GM18858 (cell line): ENCODE measurements around the gene NT5E.
"Not testable (repeated sequence)": the region's sequence is repeated elsewhere in the genome, so short reads cannot be mapped to it uniquely, and the experiment has no call there.

Source experiments
- ATAC-seq: cut with Tn5 transposase; IDR thresholded peaks from one replicate; pipeline ENCODE4 v1.9.1; 2021; ENCODE audit not compliant: unreplicated experiment

The NT5E gene

DNA sequence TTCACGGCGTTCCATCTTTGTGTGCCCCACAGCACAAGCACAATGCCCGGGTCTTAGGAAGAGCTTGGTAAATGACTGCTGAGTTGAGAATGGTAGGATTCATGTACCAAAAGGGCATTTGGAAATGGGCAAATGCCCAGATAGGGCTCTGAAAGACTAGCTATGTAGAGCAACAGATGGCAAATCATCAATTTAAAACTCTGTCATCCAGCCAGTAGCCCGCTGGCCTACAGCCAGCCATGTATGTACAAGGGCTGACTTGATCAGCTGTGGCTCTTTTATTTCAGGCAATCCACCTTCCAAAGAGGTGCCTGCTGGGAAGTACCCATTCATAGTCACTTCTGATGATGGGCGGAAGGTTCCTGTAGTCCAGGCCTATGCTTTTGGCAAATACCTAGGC is 35.1 kb downstream of the NT5E start:
- no peak for ATAC-seq

DNA sequence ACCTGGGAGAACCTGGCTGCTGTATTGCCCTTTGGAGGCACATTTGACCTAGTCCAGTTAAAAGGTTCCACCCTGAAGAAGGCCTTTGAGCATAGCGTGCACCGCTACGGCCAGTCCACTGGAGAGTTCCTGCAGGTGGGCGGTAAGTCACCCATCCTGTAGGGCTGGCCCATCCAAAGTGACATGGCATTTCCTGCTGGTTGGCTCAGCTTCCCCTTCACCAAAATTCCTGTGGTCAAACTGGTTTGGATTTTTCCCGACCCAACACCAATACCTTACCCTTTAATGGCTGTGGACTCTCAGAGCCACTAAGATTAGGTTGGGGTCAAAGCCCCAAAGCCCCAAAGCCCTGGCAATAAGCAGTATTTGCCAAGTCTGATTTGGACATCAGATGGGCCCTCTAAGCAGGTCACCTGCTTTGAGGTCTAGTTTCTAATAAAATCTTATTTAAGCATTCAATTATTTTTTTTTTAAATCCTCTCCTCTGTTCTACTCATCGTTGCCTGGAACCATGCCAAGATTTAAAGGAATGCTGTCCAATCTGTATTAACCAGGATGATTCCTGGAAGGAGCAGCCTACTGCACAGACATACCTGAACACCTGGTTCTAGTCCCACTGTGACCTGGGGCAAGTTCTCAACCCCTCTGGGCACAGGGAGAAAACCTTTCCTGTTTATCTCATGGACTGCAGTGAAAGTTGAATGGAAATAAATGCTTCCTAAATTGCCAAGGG is 40.8 kb downstream of the NT5E start:
- no peak for ATAC-seq

DNA sequence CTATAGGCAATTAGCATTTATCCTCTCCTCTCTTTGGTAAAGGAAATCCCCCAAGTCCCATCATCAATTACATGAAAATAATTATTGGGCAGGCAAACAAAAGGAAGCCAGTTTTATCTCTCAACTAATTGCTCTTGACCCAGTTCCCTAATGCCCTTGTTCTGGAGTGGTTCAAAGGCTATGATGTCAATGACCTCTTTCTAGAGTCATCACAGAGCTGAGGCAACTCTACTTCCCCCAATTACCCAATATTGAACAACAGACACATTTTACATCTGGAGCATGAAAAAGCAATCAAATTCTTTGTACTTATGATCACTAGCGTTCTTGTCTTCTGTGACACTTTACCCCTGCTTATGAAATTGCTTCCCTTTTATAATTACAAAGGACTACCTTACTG is 43.5 kb downstream of the NT5E start:
- no peak for ATAC-seq

DNA sequence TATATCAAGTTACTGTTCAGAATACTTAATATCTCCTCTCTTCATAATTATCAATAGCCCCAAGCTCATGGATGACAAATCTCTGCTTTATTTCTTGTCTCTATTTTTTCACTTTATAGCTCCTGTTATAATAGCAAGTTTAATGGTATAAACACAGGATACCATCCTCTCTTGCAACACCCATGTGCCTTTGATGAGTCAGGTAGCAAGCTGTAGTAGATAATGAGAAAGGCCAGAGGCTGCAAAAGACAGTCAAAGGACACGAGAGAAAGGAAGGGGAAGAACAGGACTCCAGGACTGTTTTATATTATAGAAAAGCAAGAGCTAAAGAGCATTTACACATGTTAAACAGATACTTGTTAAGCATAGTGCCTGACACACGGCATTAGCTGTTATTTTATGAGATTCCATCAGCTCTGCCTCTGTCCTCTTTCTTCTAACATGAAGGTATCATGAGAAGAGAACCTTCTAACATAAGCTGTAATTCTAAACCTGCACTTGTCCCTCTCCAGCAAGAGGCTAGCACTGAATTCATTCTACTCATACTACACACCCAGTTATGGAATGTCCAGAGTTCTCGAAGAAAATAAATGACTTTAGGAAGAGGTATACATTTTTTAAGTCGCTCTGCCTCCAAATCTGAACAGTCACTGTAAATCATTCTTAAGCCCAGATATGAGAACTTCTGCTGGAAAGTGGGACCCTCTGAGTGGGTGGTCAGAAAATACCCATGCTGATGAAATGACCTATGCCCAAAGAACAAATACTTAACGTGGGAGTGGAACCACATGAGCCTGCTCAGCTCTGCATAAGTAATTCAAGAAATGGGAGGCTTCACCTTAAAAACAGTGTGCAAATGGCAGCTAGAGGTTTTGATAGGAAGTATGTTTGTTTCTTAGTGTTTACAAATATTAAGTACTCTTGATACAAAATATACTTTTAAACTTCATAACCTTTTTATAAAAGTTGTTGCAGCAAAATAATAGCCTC is 45.0 kb downstream of the NT5E start:
- no peak for ATAC-seq

DNA sequence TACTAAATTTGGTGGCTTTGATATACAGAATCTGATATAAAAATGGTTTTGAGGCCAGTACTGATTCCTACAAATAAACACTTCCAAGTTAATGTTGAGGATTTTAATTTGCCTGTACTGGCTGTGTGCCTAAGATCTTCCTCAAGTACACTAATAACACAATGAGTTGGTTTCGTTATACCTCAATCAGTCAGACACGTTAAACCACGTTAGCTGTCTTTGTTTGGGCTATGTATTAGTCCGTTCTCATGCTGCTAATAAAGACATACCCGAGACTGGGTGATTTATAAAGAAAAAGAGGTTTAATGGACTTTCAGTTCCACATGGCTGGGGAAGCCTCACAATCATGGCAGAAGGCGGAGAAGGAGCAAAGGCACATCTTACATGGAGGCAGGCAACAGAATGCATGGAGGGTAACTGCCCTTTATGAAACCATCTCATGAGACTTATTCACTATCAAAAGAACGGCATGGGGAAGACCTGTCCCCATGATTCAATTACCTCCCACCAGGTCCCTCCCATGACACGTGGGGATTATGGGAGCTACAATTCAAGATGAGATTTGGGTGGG is 46.2 kb downstream of the NT5E start:
- no peak for ATAC-seq

DNA sequence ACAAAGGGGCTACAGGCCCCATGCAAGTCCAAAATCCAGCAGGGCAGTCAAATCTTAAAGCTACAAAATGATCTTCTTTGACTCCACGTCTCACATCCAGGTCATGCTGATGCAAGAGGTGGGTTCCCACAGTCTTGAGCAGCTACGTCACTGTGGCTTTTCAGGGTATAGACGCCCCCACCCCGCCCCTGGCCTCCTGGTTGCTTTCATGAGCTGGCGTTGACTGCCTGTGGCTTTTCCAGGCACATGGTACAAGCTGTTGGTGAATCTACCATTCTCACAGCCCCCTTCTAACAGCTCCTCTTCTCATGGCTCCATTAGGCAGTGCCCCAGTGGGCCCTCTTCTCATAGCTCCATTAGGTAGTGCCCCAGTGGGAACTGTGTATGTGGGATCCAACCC is 47.0 kb downstream of the NT5E start:
- no peak for ATAC-seq

DNA sequence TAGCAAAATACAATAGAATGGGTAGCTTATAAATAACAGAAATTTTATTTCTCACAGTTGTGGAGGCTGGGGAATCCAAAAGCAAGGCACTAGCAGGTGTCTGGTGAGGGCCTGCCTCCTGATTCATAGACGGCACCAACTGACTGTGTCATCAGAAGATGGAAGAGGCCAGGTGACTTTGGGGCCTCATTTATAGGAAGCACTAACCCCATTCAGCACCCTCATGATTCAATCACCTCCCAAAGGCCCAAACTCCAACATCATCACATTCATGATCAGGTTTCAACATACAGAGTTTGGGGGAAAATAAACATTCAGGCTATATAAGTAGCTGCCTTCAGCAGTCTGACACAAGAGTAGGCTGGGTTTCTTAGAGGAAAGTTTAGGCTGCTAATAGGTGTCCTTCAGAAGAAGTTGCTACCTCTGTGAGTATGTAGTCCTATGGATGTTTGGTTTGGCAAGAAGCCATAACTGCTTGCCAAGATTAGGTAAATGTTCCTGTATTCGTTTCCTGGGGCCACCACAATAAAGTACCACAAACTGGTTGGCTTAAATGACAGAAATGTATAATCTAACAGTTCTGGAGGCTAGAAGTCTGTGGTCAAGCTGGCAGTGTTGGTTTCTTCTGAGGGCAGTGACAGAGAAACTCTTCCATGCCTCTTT is 48.8 kb downstream of the NT5E start:
- no peak for ATAC-seq

DNA sequence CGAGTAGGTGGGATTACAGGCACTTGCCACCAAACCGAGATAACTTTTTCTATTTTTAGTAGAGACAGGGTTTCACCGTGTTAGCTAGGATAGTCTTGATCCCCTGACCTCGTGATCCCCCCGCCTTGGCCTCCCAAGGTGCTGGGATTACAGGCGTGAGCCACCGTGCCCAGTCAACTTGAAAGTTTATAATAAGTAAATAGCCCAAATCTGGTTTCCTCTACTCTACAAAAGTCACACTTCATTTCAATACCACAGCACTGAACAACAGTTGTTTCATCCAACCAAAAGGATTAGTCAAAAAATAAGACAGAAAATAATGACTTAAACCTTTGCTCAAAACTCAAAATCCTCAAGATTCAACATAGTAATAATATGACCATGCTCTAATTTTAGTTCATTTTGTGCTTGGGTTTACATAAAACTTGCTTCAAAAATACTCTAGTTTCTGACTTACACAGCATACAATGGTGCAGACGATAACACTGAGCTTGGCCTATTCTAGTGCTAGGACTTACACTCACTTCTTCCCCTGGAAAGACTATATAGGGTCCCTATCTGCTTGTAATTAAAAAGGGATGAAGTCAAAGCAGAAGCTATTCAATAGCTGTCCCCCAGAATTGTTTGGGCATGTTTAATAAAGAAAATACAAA is 56.7 kb downstream of the NT5E start:
- no peak for ATAC-seq

DNA sequence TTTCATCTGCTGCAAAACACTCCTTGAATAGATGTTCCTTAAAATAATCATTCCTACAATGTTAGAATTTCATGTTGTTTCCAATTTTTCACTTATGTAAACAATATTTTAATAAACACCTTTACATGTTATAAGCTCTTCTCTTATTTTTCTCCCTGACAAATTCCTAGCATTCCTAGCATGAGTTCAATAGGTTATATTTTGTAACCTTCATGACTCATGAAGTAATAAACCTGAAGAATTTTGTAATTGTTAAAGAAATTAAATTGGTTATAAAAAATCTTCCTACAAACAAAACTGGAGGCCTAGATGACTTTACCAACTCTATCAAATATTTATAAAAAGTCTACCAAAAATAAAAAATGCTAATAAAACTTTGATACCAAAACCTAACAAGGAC is 66.3 kb downstream of the NT5E start:
- ATAC-seq = no peak

DNA sequence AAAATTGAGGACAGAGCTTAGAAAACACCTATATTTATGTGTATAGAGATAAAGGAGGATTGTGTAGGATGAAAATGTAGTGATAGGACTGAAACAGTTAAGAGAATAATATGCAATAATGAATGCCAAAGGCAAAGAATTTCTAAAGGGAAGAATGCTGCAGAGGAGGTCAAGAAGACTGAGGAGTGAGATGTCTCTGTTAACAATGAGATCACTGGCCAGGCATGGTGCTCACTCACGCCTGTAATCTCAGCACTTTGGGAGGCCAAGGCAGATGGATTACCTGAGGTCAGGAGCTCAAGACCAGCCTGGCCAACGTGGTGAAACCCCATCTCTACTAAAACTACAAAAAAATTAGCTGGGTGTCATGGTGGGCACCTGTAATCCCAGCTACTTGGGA is 74.4 kb downstream of the NT5E start:
- not testable (repeated sequence) for ATAC-seq

DNA sequence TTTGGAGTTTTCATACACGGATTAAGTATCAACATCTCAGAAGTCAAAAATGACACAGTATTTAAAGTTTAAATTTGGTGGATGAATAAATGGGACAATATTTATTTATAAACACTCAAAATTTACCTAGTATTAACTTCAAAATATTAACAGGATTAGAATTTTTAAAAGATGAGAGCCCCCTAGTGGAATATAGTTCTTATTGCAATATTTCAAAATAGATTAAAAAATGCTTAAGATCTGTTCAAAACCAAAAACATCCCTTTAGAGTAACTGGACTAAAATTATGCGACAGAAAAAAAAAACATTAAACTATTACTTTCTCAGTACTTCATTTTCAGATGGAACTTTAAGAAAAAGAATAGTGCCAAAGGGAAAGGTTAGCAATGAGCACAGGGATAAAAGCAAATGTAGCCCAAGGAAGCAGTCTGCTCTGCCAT is 87.2 kb downstream of the NT5E start:
- no peak for ATAC-seq

DNA sequence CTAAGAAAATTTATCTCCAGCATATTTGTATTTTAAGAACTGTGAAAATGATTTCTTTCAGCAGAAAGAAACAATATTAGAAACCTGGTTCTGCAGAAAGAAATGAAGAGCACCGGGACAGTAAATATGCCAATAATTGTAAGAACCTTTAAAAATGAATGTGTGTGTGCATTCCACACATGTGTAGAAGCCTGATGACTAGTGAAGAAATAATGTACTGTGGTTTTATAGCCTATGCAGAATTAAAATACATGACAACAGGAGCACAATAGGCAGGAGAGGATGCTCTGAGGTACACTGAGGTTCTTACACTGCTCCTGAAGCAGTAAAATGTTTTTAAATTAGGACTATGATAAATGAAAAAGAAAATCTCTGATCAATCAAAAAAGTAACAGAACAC is 94.9 kb downstream of the NT5E start:
- ATAC-seq = no peak
